ENCODE results near the gene SETD7.

The SETD7 gene

DNA sequence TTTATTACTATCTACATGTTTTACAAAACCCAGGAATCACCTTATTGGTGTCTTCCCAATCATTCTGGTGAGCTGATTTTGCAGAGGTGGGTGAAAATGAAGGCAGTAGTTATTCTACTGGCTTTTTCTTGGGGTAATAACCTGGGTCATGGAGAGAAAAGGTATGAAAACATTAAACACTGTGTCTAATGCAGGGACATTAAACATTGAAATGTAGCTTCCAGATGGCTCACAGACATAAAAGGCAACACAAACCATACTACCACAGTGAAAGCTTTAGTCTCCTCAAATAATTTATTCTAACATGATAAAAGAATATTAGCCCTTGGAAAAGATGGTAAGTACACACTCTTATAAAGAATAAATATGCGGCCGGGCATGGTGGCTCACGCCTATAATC is 8.0 kb downstream of the SETD7 start:
- DNase-seq, result no peak

DNA sequence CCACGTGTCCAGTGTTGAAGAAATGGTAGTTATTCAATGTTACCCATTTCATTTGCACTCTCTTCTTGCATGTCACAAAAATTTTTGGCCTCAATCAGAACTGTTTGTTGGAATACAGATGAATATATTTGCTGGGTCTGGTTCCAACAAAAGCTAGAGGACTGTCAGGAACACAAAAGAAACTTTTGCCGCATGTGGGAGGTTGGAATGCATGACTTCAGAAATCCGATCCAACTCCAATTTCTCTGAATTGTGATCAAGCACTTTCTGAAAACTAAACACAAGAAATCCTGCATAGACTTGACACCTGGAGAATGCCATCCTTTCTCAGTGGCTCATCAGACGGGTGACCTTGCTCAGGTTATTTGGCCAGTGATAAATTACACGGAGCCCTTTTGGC is 15.4 kb downstream of the SETD7 start:
- DNase-seq, result no peak

DNA sequence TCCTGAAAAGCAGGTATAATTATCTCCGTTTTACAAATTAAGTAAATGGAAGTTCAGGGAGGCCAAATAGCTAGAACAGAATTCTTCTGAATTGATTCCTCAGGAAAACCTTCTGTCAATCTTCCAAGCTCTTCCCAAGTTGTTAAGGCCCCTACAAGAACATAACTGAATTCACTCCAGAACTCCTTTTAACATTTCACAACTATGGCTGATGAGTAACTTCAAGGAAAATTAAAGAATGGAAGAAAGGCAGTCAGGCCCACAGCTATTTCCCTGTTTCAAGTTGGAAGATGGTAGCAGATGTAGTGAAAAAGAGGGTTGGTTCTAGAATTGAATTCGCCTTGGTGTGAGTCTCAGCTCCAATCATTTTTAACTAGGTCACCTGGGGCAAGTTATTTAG is 15.9 kb downstream of the SETD7 start:
- no peak for DNase-seq

DNA sequence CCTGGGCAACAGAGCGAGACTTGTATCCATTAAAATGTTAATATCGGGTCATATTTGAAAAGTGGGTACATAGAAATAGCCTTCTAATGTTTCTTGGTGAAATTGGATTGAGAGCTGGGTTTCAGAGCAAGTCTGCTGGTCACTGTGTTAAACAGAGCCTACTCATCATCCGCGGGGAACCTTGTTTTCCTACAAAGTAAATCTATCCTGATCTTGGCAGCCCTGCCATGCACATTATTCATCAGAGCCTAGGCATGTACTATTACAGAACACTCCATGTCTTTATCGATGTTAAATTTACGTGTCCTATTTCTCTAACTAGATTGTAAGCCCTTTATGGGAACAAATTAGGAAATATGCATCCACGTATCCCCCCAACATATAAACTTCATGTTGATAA is 18.7 kb downstream of the SETD7 start:
- no peak for DNase-seq

DNA sequence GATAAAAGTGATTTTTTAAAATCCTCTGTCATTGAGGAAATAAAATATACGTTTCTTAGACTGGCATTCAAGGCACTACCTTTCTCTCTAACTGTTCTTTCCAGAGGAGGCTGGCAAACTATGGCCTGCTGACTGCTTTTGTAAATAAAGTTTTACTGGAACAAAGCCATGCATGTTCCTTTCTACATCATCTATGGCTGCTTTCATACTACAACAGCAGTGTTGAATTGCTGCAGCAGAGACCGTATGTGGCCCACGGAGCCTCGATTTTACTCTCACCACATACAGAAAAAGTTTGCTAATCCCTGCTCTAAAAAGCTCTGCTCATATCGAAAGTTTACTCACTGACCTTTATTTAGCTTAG is 20.2 kb downstream of the SETD7 start:
- no peak for DNase-seq

DNA sequence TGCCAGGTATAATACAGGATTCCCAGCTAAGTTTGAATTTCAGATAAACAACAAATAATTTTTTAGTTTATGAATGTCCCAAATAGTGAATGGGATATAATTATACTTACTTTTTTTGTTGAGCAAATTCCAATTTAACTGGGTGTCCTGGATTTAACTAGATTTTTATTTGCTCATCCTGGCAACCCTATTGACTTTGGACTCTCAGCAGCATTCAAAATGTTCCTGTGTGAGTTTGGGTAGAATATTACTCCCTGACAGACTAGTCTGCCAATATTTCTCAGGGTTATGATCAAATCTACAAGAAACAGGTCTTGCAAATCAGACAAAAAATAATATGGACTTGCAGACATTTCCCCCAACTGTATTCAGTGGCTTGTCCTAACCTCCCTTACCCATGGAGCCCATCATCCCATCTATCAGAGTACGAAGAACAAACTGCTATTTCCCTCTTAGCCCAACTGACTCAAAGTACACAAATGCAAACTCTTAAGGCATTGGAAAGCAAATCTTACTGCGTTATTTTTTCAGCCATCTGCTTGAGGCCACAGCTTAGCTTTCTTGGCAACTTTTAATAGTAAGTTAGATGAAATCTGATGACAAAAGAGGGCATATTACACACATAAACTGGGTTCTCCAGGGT is 20.7 kb downstream of the SETD7 start:
- DNase-seq, result no peak

DNA sequence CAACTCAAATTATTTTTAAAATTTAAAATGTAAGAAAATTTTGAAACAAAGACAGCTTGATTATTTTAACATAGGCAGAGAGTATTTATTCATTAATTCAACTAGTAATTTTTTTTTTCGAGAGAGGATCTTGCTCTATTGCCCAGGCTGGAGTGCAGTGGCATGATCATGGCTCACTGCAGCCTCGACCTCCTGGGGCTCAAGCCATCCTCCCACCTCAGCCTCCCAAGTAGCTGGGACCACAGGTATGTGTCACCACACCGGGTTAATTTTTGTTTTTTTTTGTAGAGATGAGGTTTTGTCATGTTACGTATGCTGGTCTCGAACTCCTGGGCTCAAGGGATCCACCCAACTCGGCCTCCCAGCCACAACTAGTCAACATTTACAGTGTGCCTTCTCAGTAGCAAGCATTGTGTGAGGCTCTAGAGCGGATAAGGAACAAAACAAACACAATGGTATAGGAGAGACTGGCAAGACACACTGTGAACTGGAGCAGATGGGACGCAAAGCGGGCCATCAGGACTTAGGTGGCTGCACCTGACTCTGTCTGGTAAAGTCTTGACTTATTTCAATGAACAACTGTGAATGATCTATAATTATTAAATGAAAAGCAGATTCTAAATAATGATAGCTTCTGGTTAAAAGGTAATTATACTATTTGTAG is 21.6 kb downstream of the SETD7 start:
- no peak for DNase-seq

DNA sequence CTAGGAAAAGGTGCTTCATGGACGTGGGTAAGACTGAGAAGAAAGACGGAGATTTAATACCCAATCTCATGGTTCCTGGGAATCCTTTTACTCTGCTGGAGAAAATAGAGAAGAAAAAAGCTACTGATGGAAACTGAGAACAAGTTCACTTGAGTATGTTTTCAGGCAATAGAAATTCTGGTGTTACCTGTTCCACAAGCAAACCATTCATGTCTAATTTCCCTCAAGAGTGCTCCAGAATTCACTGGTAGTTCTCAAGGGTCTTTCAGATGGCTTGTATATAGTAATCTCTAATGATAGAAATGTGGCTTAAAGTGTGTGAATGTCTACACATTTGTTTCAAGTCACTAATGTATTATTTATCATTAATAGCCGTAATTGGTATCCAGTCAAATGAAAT is 22.5 kb downstream of the SETD7 start:
- DNase-seq, result no peak

DNA sequence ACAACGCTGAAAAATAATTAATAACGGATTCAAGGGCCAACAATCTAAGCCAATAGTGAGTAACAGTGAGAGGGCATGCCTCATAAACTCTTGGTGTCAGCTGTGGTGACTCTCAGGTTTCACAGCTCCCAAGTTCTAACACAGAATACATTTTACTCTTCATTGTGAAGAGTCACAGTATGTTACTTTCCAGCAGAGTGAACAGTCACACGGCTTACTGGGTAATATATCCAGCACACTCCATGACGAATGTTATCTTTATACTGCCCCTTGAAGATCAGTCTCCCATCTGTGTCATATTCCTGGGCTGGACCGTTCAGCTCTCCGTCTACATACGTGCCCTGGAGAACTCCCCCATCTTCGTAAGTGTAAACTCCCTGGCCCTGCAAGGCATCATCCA is 23.1 kb downstream of the SETD7 start:
- DNase-seq, result peak; percentile 47

DNA sequence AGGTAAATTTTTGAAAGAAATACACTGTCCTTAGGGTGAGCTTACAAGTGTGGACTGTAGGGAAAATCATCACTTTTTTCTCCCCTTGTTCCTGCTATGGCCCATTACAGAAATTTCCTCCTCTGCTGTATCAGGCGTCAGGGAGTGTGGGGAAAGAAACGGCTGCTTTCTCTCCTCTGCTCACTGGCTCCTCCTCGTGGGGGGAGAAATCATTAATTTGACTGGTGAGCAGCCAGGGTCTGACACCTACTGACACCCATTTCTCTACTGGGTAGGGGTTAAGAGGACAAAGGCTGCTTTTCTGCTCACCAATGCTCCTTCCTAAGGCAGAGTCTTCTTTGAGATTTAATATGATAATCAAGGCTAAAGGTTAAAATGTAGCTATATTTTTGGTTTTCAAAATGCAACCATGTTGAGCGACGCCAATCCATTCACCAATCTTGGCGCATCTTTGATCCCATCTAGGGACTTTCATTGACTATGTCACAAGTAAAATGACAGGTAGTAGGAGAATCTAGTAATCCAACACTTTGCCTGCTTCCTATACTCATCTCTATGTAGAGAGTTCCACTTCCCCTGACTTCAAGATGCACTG is 25.1 kb downstream of the SETD7 start:
- no peak for DNase-seq

DNA sequence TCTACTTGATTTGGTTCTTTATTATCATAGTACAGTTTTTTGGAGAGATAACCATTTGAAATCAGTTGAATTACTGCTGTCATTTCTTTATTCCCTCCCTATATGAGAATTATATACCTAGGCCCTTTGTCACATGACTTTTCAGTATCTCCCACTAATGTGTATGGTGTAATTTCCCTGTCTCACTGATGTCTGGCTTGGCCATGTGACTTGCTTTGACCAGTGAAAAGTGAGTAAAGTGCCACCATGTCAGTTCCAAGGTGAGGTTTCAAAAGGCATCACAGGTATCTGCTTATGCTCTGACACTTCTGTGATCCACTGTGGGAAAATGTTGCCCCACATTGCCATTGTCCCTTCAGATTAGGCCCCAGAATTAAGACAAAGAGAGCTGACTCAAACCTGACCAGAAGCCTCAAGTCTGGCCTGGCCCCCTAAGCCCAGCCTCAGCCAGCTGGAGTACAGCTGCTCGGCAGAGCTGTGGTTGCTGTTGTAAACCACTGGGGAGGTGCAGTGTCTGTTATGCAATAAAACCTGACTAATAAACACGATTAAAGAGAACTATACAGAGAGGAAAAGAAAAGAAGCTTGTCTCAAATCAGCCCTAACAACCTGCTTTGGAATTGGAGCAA is 27.5 kb downstream of the SETD7 start:
- no peak for DNase-seq

DNA sequence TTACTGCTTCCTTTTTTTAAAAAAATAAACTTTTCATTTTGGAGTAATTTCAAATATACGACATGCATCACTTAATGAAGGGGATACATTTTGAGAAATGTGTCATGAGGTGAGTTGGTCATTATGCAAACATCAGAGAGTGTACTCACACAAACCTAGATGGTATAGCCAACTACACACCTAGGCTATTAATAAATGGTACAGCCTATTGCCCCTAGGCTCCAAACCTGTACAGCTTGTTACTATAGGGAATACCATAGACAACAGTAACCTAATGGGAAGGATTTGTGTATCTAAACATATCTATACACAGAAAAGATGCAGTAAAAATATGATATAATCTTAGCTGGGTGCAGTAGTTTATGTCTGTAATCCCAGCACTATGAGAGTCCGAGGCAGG is 29.1 kb downstream of the SETD7 start:
- no peak for DNase-seq

DNA sequence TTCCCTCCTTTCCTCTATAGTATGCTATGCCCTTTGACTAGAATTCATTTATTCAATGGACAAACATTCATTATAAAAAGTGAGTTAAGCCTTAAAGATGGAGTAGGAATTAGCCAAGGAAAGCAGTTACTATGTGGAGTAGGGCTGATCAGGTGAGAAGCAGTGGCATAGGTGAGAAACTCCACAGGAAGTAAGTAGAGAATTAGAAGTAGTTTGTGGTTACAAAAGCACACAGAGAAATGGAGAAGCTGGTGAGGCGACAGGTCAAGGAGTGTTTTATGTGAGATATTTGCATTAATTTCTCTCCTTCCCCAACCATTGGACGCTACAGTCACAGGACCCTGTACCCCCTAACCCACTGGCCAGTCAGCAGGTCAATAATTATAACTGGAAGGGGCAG is 30.6 kb downstream of the SETD7 start:
- no peak for DNase-seq

DNA sequence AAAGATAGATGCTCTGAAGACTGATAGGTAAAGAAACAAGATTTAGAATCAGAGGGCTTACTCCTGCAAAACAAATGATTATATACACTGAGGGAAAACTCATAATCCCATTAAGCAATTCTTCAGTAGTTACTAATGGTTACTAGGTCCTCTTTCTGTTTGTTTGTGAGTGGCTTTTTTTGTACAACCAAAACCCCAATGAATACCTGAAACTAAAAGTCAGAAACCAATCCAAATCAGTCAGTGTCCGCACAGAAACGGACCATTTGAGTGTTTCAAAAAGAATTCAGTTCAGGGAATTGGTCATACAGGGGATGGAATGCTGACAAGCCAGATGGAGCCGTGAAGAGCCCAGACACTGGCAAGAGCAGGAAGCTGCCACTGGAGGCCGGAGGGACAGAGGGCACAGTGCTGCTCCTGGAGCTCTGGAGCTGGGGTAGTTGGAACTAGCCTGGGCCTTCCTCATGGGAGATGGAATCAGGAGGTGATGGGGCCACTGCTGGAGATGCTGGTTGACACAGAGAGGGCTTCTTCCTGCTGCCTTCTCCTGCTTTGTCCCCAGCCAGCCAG is 31.9 kb downstream of the SETD7 start:
- DNase-seq, result no peak

DNA sequence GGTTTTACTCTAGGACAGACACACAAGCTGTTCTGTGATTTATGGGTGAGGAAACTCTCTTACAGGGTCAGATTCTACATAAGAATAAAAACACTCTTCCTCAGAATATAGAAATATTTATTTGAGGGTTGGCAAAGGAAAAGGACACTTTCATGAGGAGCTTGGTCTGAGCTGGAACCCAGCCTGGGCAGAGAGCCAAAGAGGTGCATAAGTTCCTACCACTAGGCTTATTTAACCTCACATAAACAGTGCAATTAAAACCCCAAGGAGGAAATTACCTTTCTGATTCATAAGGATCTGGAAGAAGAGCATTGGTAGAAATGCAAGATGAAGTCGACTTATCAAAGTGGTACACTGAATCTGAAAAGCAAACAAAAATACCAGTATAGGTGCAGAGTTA is 32.9 kb downstream of the SETD7 start:
- no peak for DNase-seq

DNA sequence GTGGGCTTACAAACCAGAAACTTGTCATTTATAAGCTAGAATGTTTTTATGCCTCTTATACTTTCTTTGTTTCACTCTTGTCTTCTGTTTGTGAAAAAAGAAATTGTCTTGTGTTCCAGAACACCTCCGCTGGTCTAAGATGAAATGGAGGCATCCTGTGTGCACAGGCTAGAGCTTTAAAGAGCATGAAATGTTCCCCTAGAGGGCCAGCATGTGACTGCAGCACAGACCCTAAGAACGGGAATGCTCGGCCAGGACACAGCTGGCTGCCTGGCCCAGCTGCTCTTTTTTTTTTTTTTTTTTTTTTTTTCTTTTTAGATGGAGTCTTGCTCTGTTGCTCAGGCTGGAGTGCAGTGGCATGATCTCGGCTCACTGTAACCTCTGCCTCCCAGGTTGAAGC is 33.6 kb downstream of the SETD7 start:
- DNase-seq, result peak; percentile 5

DNA sequence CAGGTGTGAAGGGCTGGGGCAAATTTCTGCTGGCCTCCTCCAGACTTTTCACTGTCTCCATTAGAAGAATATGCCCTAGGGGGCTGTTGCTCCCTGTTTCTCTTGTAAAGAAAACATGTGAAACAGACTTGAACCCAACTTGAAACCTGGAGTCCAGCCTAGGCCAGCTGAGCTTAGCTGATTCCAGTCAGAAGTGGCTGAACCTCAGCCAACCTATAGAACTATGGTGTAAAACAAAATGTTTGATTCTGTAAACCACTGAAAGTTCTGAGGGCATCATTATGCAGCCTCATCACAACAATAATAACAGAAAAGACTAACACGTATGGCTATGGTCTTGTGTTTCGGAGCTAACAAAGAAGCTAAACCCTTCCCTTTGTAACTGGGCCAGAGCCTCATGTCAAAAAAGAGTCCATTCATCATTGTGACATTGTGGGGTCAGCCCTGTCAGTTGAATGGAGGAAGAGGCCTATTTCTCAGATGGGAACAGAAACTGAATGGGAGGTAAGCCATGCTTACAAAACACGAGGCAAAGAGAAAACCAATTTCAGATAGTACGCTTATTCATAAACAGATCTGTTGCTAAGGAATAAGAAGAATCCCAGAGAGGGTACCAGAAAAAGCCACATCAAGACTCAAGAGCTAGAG is 34.1 kb downstream of the SETD7 start:
- no peak for DNase-seq

DNA sequence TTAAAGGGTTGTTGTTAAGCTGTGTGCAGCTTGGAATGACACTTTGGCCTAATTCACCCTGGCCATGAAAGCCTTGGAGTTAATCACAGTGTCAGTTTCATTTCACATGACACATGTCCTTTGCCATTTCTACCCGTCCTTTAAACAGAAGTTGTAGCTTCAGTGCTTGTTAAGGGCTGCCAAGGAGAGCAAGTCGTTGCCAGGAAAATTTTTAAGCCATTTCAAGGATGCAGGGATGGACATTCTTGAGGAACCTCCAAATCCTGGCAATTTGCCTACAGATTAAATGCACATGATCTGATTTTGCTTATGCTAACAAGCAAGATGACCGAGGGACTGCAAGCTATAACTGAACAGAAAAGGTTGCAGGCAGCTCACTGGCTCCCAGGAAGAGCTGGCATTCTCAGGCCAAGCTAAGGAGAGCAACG is 40.5 kb downstream of the SETD7 start:
- no peak for DNase-seq

DNA sequence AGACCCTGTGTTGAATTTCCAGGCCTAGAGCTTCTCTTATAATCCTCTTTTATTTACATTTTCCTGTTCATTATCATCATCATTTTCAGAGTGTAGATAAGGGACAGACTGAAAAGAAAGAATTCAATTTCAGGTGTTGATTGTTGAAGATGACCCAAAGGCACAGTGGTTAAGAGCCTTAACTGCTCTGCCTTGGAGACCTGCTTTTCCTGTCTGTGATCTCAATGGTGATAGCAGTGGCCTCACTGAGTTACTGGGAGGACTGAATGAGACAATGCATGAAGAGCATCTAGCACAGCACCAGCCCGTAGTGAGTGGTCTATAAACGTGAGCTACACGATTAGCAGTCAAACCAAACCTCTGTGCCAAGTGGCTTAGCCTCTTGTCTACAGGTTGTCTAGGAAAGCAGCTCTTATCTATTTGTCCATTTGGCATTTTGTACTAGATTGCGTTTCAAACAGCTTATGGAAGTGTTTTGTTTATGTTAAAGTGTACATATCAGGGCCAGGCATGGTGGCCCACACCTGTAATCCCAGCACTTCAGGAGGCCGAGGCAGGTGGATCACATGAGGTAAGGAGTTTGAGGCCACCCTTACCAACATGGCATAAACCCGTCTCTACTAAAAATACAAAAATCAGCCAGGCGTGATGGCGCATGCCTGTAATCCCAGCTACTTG is 41.5 kb downstream of the SETD7 start:
- DNase-seq, result no peak

DNA sequence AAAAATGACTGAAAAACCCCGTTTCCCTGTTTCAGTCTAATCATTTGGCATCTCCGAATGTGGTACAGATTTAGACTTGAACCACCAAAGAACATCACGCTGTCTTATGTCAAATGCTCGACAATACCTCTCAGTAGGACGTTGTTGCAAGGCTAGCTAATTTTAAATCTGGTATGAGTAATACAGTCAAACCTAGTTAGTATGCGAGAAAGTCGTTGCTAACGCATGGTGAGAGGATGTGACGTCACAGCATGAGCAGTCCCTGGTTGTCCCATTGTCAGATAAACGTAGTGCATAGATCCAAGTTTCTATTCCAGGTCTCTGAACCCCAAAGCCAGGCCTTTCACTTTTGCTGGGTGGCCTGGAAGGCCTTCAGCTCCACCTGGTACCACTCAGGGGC is 44.7 kb downstream of the SETD7 start:
- no peak for DNase-seq

DNA sequence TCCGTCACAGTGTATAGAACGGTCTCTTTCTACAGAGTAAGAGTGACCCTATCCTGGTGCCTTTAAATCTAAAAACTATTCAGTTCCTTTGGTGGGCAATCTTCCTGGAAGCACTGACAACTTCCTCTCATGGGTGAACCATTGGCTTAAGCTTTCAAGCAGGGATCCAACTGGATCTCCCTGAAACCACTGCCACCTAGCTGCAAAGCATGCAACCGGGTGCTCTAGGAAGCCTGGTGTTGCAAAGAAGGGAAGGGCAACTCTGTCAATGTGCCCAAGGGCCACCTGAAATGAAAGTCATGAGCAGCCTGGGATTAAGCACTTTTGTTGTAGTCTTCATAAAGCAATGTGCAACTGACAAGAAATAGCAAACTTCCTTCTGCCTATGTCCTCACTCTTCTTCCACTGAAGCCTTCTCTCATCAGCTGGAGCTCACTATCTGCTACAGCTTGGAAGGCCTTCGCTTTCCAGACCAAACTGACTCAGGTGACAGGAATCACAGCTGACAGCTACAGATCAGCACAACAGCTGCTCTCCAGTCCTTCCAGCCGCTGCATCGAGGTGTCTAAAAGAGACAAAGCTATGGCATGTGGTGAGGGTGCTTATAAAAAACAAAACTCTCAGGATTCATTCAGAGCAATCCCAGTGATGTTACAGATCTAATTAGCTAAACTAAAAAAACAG is 46.1 kb downstream of the SETD7 start:
- DNase-seq, result no peak

DNA sequence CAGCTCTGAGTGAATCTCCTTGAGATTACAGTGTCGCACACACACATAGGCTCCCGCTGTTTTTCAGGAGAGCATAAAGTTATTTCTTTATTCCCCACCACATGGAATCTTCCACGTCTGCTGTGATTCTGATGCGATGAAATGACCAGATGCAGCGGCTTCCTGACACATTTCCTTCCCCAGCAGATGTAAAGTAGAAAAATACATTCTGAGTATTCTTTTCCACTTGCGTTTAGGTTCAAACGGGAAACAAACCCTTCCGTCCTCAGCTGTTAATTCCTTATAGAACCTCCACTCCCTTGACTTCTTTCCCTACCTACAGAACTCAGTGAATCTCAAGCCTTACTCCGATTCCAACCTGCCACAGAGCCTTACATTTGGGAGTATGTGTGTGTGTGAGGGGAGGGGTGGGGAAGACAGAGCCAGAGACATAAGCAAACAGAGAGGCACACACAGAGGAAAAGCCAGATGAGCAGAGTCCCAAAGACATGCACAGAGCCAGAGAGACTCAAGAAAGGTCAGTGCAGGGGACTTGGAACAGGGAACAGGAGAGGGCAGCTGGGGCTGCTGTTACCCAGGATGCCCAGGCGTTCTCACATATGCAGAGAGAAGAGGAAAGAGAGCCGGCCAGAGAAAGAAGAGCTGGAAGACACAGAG is 47.3 kb downstream of the SETD7 start:
- no peak for DNase-seq
